Fibroblast of lung (primary cell): ENCODE results near the gene AMOTL2. TPM values are rescaled to one million over a fixed set of nuclear protein-coding genes. Genes with fewer than 3 reads are reported as not detected.

Experiments
- DNase-seq, 2 donors: peaks; one replicate each; pipeline versions ENCODE4 v3.0.0 to v3.0.0-alpha.2; 2010; ENCODE audit warnings: low read depth in 2 of 2
- H2AFZ ChIP-seq: 2 replicates; pipeline ENCODE4 v1.5.1; 2012; ENCODE audit warnings: low read length, control low read depth, inconsistent platforms
- H3K27ac ChIP-seq: 2 replicates; pipeline ENCODE4 v1.5.1; 2011; ENCODE audit warnings: low read length, control low read depth; ENCODE audit not compliant: insufficient read depth
- H3K27me3 ChIP-seq: 2 replicates; pipeline ENCODE4 v1.5.1; 2011; ENCODE audit warnings: mild to moderate bottlenecking, low read length; ENCODE audit not compliant: control insufficient read depth, insufficient read depth
- H3K36me3 ChIP-seq: 2 replicates; pipeline ENCODE4 v1.5.1; 2011; ENCODE audit warnings: low read length; ENCODE audit not compliant: control insufficient read depth, insufficient read depth
- H3K4me1 ChIP-seq: 2 replicates; pipeline ENCODE4 v1.5.1; 2011; ENCODE audit warnings: low read length; ENCODE audit not compliant: control insufficient read depth, insufficient read depth; ENCODE audit errors: extremely low read depth
- H3K4me2 ChIP-seq: 2 replicates; pipeline ENCODE4 v1.5.1; 2011; ENCODE audit warnings: low read length, control low read depth; ENCODE audit not compliant: insufficient read depth; ENCODE audit errors: extremely low read depth
- H3K4me3 ChIP-seq, 4 experiments: fragments of 200-600 bp in 1 of 4; sonication (generic) in 1 of 4; replicated peaks in 1 of 4; 2 replicates each; pipeline ENCODE4 v1.5.1; 2011 to 2016; ENCODE audit warnings: low read length in 4 of 4, low read depth in 3 of 4, mild to moderate bottlenecking in 3 of 4, control low read depth in 2 of 4, inconsistent platforms in 1 of 4, mixed read lengths in 1 of 4; ENCODE audit not compliant: insufficient read depth in 1 of 4; ENCODE audit errors: control extremely low read depth in 1 of 4
- H3K79me2 ChIP-seq: 2 replicates; pipeline ENCODE4 v1.5.1; 2012; ENCODE audit warnings: mild to moderate bottlenecking, low read length, inconsistent platforms; ENCODE audit not compliant: control insufficient read depth, insufficient read depth
- H3K9ac ChIP-seq: 2 replicates; pipeline ENCODE4 v1.5.1; 2011; ENCODE audit warnings: mild to moderate bottlenecking, low read length, control low read depth; ENCODE audit not compliant: insufficient read depth
- H3K9me3 ChIP-seq: 2 replicates; pipeline ENCODE4 v1.5.1; 2012; ENCODE audit warnings: low read depth, low read length; ENCODE audit not compliant: control insufficient read depth, insufficient read depth
- H4K20me1 ChIP-seq: 2 replicates; pipeline ENCODE4 v1.5.1; 2011; ENCODE audit warnings: low read length; ENCODE audit not compliant: control insufficient read depth, insufficient read depth; ENCODE audit errors: extremely low read depth
- EZH2 ChIP-seq: IDR thresholded peaks from 2 replicates; pipeline ENCODE4 v1.5.1; 2012; ENCODE audit warnings: low read length, control low read depth, mild to moderate bottlenecking; ENCODE audit errors: missing control alignments
- polyA plus RNA-seq, 2 donors: library from polyadenylated mRNA; depleted of rRNA in 1 of 2; stranded (reverse) in 1 of 2; unstranded in 1 of 2; fragments of >200 nt; gene quantifications; 2 replicates each; pipeline ENCODE4 v1.2.1, GENCODE V29; 2011 to 2012; ENCODE audit warnings: missing spikeins in 1 of 2
- total RNA-seq: library from RNA; depleted of rRNA; stranded (reverse); fragments of >200 nt; gene quantifications from 2 replicates; pipeline ENCODE4 v1.2.1, GENCODE V29; 2014
- TF ChIP-seq, protein P1 (sequence below), 2 donors: IDR thresholded peaks in 1 of 2; conservative IDR thresholded peaks in 1 of 2; 1 replicate in 1 of 2; 2 replicates in 1 of 2; pipeline ENCODE4 v1.5.1; 2011 to 2012; ENCODE audit warnings: low read length in 2 of 2, control low read depth in 1 of 2, inconsistent platforms in 1 of 2, low read depth in 1 of 2, mild to moderate bottlenecking in 1 of 2

The AMOTL2 gene
- total and polyA plus RNA-seq, 2 donors (not counting 1 experiment from before 2014, with no cell fraction given), result 74.6 to 97.0 TPM

DNA sequence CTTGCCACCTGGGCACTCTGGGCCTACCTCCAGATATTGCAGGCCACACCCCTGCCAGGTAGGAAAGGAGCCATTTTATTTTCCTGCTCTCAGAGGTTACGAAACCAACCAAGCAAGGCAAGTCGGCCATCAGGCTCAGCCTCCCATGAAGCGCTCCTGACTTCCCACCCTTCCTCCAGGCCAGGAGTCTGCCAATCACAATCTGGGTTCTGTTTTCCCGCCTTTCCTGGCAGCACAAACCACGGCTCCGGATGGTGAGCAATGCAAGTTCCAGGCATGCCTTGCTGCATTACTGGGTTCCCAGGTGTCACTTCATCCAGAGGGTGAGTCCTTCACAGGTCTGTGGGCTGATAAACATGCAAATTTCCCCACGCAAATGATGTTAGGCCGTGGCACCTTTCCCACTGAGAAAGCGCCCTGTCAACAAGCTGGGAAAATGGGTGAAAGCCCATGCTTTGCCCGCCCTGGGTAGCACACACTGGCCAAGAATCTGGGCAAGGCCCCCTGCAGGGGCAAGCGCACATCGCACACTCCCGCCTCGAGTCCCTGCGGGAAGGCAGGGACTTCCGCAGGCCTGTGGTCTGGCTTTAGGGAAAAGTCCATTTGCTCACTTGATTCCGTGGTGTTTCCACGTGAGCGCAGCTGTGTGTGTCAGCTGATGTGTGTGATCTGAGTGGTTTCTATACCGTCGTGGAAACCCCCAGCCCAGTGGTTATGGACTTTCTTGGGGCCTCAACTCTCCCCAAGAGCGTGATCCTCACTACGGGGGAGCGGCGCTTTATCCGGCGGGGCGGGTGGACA, 62.0 kb downstream of the AMOTL2 start:
- Histone ChIP-seq H2AFZ (no peak overlapping the region), H3K36me3 (no peaks in the 10 kb centered on the region), H3K4me2 (no peak overlapping the region), H4K20me1 (no peaks in the 10 kb centered on the region), H3K9me3 (no peaks in the 10 kb centered on the region), H3K79me2 (peaks cover 3% of the 10 kb centered on the region), H3K4me1 (peaks cover 47% of the 10 kb centered on the region), H3K4me3 (no peak overlapping the region), H3K27ac (peak overlapping the region; percentile 36), H3K9ac (no peak overlapping the region), H3K27me3 (no peaks in the 10 kb centered on the region)
- peak in 1 of 2 donors; percentile 89 for DNase-seq
- TF ChIP-seq, protein P1, sequence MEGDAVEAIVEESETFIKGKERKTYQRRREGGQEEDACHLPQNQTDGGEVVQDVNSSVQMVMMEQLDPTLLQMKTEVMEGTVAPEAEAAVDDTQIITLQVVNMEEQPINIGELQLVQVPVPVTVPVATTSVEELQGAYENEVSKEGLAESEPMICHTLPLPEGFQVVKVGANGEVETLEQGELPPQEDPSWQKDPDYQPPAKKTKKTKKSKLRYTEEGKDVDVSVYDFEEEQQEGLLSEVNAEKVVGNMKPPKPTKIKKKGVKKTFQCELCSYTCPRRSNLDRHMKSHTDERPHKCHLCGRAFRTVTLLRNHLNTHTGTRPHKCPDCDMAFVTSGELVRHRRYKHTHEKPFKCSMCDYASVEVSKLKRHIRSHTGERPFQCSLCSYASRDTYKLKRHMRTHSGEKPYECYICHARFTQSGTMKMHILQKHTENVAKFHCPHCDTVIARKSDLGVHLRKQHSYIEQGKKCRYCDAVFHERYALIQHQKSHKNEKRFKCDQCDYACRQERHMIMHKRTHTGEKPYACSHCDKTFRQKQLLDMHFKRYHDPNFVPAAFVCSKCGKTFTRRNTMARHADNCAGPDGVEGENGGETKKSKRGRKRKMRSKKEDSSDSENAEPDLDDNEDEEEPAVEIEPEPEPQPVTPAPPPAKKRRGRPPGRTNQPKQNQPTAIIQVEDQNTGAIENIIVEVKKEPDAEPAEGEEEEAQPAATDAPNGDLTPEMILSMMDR (conservative IDR thresholded peaks at IDR 0.05 in 1 of 2, IDR thresholded peaks at IDR 0.05 in 1 of 2; ENCODE audit: low read depth in 1 of 2, low read length in 2 of 2), result no peak
- no peak for TF ChIP-seq EZH2

DNA sequence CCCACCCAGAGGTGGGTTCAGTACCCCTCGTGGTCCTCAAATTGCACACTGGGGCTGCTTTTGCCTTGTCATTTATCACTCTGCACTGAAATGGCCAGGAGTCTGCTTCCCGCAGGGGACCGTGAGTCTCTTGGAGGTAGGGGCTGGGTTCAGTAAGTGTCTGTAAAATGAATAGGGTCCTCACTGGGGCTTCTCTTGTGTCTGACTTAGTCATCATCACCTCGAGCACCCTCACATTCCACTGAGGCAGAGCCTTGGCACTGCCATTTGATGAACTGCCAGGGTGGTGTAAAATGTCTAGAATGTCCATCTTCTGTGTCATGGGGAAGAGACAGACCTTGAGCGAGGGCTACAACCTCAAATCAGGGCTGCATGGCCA, 62.6 kb downstream of the AMOTL2 start:
- no peak overlapping the region for H2AFZ ChIP-seq
- no peak overlapping the region for H3K4me3 ChIP-seq
- H3K27me3 ChIP-seq, result no peaks in the 10 kb centered on the region
- no peak overlapping the region for H3K4me2 ChIP-seq
- peaks cover 3% of the 10 kb centered on the region for H3K79me2 ChIP-seq
- no peaks in the 10 kb centered on the region for H3K36me3 ChIP-seq
- H4K20me1 ChIP-seq, result no peaks in the 10 kb centered on the region
- H3K4me1 ChIP-seq, result peaks cover 43% of the 10 kb centered on the region
- H3K9me3 ChIP-seq, result no peaks in the 10 kb centered on the region
- H3K27ac ChIP-seq, result peak overlapping the region; percentile 7
- DNase-seq, result peak in 1 of 2 donors; percentile 65
- H3K9ac ChIP-seq, result no peak overlapping the region
- TF ChIP-seq EZH2, result no peak
- TF ChIP-seq, protein P1 (conservative IDR thresholded peaks at IDR 0.05 in 1 of 2, IDR thresholded peaks at IDR 0.05 in 1 of 2; ENCODE audit: low read depth in 1 of 2, low read length in 2 of 2), result no peak

DNA sequence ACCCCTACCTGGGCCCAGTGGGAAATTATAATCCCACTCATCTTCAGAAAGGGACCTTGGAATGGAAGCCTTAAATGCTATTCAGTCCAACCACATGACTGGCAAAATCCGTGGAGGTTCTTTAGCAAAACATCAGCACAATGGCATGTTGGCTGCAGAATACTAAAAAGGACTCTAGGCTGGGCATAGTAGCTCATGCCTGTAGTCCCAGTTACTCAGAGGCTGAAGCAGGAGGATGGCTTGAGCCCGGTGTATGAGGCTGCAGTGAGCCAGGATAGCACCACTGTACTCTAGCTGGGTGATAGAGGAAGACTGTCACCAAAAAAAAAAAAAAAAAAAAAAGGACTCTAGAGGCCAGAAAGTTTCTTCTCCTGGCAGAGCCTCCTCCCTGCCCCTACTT, 63.0 kb downstream of the AMOTL2 start:
- TF ChIP-seq EZH2, result no peak
- TF ChIP-seq, protein P1 (conservative IDR thresholded peaks at IDR 0.05 in 1 of 2, IDR thresholded peaks at IDR 0.05 in 1 of 2; ENCODE audit: low read depth in 1 of 2, low read length in 2 of 2), result no peak
- H4K20me1 ChIP-seq, result no peaks in the 10 kb centered on the region
- H3K27ac ChIP-seq, result no peak overlapping the region
- H3K4me3 ChIP-seq, result no peak overlapping the region
- H3K9ac ChIP-seq, result no peak overlapping the region
- peak; percentile 40 to 86 for DNase-seq
- H3K9me3 ChIP-seq, result no peaks in the 10 kb centered on the region
- H3K79me2 ChIP-seq, result peaks cover 3% of the 10 kb centered on the region
- no peaks in the 10 kb centered on the region for H3K36me3 ChIP-seq
- H3K4me1 ChIP-seq, result peaks cover 42% of the 10 kb centered on the region
- no peaks in the 10 kb centered on the region for H3K27me3 ChIP-seq
- H2AFZ ChIP-seq, result no peak overlapping the region
- H3K4me2 ChIP-seq, result no peak overlapping the region
